ENCODE results near the gene HIPK2.

Gene HIPK2

DNA sequence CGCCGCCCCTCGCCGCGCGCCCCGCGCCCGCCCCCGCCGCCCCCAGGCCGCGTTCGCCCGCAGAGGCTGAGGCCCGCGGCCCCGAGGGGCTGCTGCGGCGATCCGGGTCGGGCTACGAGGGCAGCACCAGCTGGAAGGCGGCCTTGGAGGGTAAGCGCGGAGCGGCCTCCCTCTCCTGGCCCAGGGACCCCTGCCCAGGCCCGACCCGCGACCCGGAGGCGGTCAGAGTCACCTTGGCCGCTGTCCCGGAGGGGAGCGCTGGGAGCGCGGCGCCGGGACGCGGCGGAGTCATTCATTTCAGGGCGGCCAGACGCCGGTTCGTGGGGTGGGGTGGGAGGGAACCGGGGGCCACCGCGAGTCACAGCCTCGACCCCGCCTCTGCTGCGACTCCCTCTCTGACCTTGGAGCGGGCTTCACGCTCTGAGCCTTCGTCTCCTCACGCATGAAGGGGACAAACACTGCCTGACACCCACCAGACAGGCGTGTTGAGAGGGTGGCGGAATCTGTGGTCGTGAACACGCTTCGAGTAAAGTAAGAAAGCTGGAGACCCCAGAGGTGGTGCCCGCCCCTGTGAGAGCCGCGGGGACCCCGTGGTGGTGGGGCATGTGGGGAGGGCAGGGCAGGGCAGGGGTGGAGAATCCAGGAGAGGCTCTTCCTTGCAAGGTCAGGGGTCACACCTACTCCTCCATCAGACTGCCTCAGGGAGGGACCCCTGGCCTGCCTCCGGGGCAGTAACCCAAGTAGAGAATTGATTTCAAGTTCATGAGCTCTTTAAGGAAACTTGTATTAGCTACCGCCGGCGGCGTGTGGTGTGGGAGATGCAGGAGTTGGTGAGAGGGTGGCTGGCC lies 253.6 kb downstream of the HIPK2 start:
- POLR2A ChIA-PET: no interaction called here
- TF ChIP-seq ARNT (IDR thresholded peaks at IDR 0.05) (no peak), HDGF (IDR thresholded peaks at IDR 0.05; ENCODE audit: borderline replicate concordance) (no peak), FOXK2 (IDR thresholded peaks at IDR 0.05) (no peak), FOXM1 (IDR thresholded peaks at IDR 0.05; ENCODE audit: borderline replicate concordance) (no peak), CTBP1 (IDR thresholded peaks at IDR 0.05; ENCODE audit: borderline replicate concordance) (no peak), ELF4 (IDR thresholded peaks at IDR 0.05) (no peak), SUZ12 (IDR thresholded peaks at IDR 0.05) (no peak), NFRKB (IDR thresholded peaks at IDR 0.05) (no peak), FOXA1 (IDR thresholded peaks at IDR 0.05) (no peak), LEF1 (IDR thresholded peaks at IDR 0.05; ENCODE audit: borderline replicate concordance) (no peak), BHLHE40 (IDR thresholded peaks at IDR 0.05; ENCODE audit: borderline replicate concordance) (no peak), PKNOX1 (IDR thresholded peaks at IDR 0.05) (no peak), ZNF384 (IDR thresholded peaks at IDR 0.05) (no peak), L3MBTL2 (conservative IDR thresholded peaks at IDR 0.05) (no peak)
- no peak for DNase-seq (ENCODE audit: extremely low spot score)
- CTCF ChIA-PET: interaction anchor here (0.5 kb wide), 1 partner anchor 100 kb away, joined by 4 read pairs; no protein-coding TSS in a partner anchor

DNA sequence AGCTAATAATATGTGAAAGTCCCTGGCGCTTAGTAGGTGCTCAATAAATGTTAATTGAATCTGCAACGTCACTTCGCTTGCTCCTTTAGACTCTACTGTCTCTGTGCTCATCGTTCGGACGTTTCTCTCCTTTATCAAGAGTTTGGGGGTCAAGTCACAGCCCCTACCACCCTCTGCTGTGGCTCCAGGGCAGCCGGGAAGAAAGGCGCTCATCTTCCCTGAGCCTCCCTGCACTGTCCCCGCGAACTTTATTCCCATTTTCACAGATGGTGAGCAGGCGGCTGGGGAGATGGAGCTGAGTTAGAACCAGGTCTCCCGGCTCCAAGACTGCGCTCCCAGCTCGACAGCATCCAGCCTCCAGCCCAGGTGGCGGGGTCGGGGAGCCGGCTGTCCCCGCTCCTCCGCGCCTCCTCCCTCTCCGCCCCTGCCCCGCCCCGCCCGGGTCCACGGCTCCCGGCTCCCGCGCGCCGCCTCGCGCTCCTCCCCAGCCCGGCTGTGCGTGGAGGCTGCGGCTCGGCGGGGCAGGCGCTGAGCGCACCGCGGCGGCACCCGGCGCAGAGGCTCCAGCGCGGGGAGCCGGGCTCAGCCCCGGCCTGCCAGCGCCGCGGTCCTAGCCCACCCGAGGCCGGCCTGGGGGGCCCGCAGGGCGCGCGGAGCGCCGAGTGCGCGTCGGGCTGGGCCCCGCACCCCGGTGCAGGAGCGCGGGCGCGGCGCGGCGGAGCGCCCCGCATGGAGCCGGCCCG lies 254.4 kb downstream of the HIPK2 start, which contains the start of gene CLEC2L:
Gene CLEC2L (plus strand): TSS at position 487 of the 743 bp plus-strand sequence. CDS start 243 bp downstream, at position 730.
- TF ChIP-seq CTBP1 (IDR thresholded peaks at IDR 0.05; ENCODE audit: borderline replicate concordance) (no peak), SP1 (IDR thresholded peaks at IDR 0.05) (no peak), PKNOX1 (IDR thresholded peaks at IDR 0.05) (no peak)
- ChIA-PET POLR2A (no interaction called here), CTCF (interaction anchor here (0.5 kb wide), 1 partner anchor 101 kb away, joined by 4 read pairs; no protein-coding TSS in a partner anchor)
- DNase-seq (ENCODE audit: extremely low spot score): no peak

- POLR2A ChIA-PET: no interaction called here
Observed at GRCh38 chr7:139522830-139523198, 255.0 kb downstream of the HIPK2 start.

DNA sequence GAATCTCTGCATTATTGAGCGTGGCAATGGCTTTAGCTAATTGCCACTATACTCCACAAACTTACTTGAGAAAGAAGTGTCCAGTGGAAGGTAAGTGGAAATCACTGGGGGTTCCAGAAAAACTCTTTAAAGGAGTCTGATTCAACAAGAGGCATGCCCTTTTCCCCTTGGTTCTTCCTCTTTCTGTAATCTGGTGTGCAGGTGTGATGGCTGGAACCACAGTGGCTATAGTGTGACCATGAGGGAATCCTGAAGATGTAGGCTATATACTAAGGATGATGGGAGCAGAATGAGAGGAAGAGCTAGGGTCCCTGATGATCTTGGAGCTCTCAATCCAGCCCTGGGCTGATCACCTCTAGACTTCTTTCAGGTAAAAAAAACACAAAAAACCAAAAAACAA lies 256.4 kb downstream of the HIPK2 start:
- ChIA-PET POLR2A (no interaction called here), CTCF (no interaction called here)
- TF ChIP-seq CTBP1 (IDR thresholded peaks at IDR 0.05; ENCODE audit: borderline replicate concordance): no peak
- no peak for TF ChIP-seq BHLHE40 (IDR thresholded peaks at IDR 0.05; ENCODE audit: borderline replicate concordance)
- no peak for TF ChIP-seq ARNT (IDR thresholded peaks at IDR 0.05)
- no peak for TF ChIP-seq LEF1 (IDR thresholded peaks at IDR 0.05; ENCODE audit: borderline replicate concordance)
- no peak for TF ChIP-seq FOXA1 (IDR thresholded peaks at IDR 0.05)
- no peak for TF ChIP-seq NFRKB (IDR thresholded peaks at IDR 0.05)
- TF ChIP-seq L3MBTL2 (conservative IDR thresholded peaks at IDR 0.05): no peak
- TF ChIP-seq FOXM1 (IDR thresholded peaks at IDR 0.05; ENCODE audit: borderline replicate concordance): no peak
- no peak for TF ChIP-seq FOXK2 (IDR thresholded peaks at IDR 0.05)
- no peak for TF ChIP-seq ELF4 (IDR thresholded peaks at IDR 0.05)
- TF ChIP-seq HDGF (IDR thresholded peaks at IDR 0.05; ENCODE audit: borderline replicate concordance): no peak
- TF ChIP-seq TARDBP (IDR thresholded peaks at IDR 0.05): no peak
- no peak for TF ChIP-seq SUZ12 (IDR thresholded peaks at IDR 0.05)
- no peak for TF ChIP-seq PKNOX1 (IDR thresholded peaks at IDR 0.05)
- TF ChIP-seq SP1 (IDR thresholded peaks at IDR 0.05): no peak
- TF ChIP-seq ZNF384 (IDR thresholded peaks at IDR 0.05): no peak
- DNase-seq (ENCODE audit: extremely low spot score): no peak

More at GRCh38 chr7:139522830-139523198, 255.0 kb downstream of the HIPK2 start:
- no peak for TF ChIP-seq FOXA1 (IDR thresholded peaks at IDR 0.05)
- no peak for TF ChIP-seq ELF4 (IDR thresholded peaks at IDR 0.05)
- no peak for TF ChIP-seq ZNF384 (IDR thresholded peaks at IDR 0.05)
- TF ChIP-seq ARNT (IDR thresholded peaks at IDR 0.05): no peak
- TF ChIP-seq FOXK2 (IDR thresholded peaks at IDR 0.05): no peak
- no peak for TF ChIP-seq SP1 (IDR thresholded peaks at IDR 0.05)
- TF ChIP-seq CTBP1 (IDR thresholded peaks at IDR 0.05; ENCODE audit: borderline replicate concordance): no peak
- TF ChIP-seq SUZ12 (IDR thresholded peaks at IDR 0.05): no peak
- TF ChIP-seq PKNOX1 (IDR thresholded peaks at IDR 0.05): no peak
- TF ChIP-seq HDGF (IDR thresholded peaks at IDR 0.05; ENCODE audit: borderline replicate concordance): no peak
- no peak for TF ChIP-seq L3MBTL2 (conservative IDR thresholded peaks at IDR 0.05)
- no peak for TF ChIP-seq TARDBP (IDR thresholded peaks at IDR 0.05)
- TF ChIP-seq BHLHE40 (IDR thresholded peaks at IDR 0.05; ENCODE audit: borderline replicate concordance): no peak
- CTCF ChIA-PET: no interaction called here
- DNase-seq (ENCODE audit: extremely low spot score): no peak

DNA sequence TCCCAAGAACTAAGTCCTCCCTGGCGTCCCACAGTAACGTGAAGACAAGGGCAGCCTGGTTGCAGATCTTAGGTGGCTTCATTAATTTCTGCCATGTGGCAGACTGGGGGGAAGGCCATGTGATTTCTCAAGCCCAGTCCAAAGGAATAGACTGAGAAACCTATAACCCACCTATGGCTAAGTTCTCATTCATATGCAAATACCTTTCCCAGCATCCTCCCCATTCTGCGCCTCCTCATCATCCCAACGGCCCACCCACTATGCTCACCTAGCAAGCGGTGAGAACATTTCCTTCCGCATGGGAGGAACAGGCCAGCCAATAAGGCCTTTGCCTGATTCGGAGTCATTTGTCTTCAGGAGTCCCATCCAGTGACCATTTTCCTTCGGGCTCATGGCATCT lies 262.5 kb downstream of the HIPK2 start:
- ChIA-PET POLR2A (no interaction called here), CTCF (interaction anchor here (0.7 kb wide), 1 partner anchor 470 kb away, joined by 3 read pairs; no protein-coding TSS in a partner anchor)
- DNase-seq (ENCODE audit: extremely low spot score): no peak
- TF ChIP-seq SUZ12 (IDR thresholded peaks at IDR 0.05) (no peak), ZNF384 (IDR thresholded peaks at IDR 0.05) (no peak), FOXK2 (IDR thresholded peaks at IDR 0.05) (no peak), L3MBTL2 (conservative IDR thresholded peaks at IDR 0.05) (no peak), HDGF (IDR thresholded peaks at IDR 0.05; ENCODE audit: borderline replicate concordance) (no peak), BHLHE40 (IDR thresholded peaks at IDR 0.05; ENCODE audit: borderline replicate concordance) (no peak), LEF1 (IDR thresholded peaks at IDR 0.05; ENCODE audit: borderline replicate concordance) (no peak), CTBP1 (IDR thresholded peaks at IDR 0.05; ENCODE audit: borderline replicate concordance) (no peak), SP1 (IDR thresholded peaks at IDR 0.05) (no peak), NFRKB (IDR thresholded peaks at IDR 0.05) (no peak), FOXA1 (IDR thresholded peaks at IDR 0.05) (no peak), FOXM1 (IDR thresholded peaks at IDR 0.05; ENCODE audit: borderline replicate concordance) (no peak), PKNOX1 (IDR thresholded peaks at IDR 0.05) (no peak), ELF4 (IDR thresholded peaks at IDR 0.05) (no peak), ARNT (IDR thresholded peaks at IDR 0.05) (no peak), TARDBP (IDR thresholded peaks at IDR 0.05) (no peak)

All from HEK293T (cell line).